ENCODE measurements around the gene COPB1. TPM values are rescaled to one million over a fixed set of nuclear protein-coding genes. Genes with fewer than 3 reads are reported as not detected.

COPB1 gene
- total and polyA plus RNA-seq, 4 donors, result 47.6 to 156 (median 88.3) TPM

DNA sequence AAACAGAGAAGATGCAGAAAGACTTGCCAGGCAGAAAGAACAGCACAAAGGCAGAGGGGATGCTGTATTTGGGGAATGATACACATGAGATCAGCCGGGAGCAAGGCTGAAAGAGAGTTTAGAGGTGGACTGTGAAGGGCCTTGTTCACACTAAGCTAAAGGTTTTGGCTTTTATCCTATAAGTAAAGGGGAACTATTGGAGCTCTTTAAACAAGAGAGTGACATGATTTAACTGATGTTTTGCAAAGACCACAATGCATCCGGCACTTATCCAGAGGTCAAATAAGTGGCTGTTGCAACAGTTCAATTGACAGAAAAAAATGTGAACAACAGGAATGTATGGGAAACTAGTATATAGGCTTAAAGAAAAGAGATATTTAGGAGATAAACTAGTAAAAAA is 76.0 kb downstream of the COPB1 start:
- H3K27me3 ChIP-seq (ENCODE audit: control insufficient read depth in 3 of 3, insufficient read depth in 3 of 3, low read length in 2 of 3), result no peaks in the 10 kb centered on the region
- H3K9ac ChIP-seq (ENCODE audit: insufficient read depth in 1 of 2, low read length in 2 of 2), result no peak overlapping the region
- H3K27ac ChIP-seq (ENCODE audit: low read depth in 1 of 2, low read length in 1 of 2), result peak overlapping the region in 1 of 2 donors; percentile 63
- no peaks in the 10 kb centered on the region for H3K36me3 ChIP-seq (ENCODE audit: control insufficient read depth in 4 of 4, insufficient read depth in 4 of 4, low read length in 4 of 4)
- H3K9me3 ChIP-seq (ENCODE audit: control insufficient read depth in 4 of 4, insufficient read depth in 3 of 4, low read length in 3 of 4), result no peaks in the 10 kb centered on the region
- peaks cover 4 to 24% (median 8%) of the 10 kb centered on the region in 5 donors for H3K4me1 ChIP-seq (ENCODE audit: control insufficient read depth in 5 of 5, insufficient read depth in 5 of 5, low read length in 5 of 5)
- 21 to 42% methylated on average over 2 of the region's 2 CpGs for WGBS, 2 donors
- TF ChIP-seq, protein P1, sequence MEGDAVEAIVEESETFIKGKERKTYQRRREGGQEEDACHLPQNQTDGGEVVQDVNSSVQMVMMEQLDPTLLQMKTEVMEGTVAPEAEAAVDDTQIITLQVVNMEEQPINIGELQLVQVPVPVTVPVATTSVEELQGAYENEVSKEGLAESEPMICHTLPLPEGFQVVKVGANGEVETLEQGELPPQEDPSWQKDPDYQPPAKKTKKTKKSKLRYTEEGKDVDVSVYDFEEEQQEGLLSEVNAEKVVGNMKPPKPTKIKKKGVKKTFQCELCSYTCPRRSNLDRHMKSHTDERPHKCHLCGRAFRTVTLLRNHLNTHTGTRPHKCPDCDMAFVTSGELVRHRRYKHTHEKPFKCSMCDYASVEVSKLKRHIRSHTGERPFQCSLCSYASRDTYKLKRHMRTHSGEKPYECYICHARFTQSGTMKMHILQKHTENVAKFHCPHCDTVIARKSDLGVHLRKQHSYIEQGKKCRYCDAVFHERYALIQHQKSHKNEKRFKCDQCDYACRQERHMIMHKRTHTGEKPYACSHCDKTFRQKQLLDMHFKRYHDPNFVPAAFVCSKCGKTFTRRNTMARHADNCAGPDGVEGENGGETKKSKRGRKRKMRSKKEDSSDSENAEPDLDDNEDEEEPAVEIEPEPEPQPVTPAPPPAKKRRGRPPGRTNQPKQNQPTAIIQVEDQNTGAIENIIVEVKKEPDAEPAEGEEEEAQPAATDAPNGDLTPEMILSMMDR (IDR thresholded peaks at IDR 0.05; ENCODE audit: control extremely low read depth, extremely low read depth), result no peak
- peak; percentile 26 to 71 (median 68) for DNase-seq
- ATAC-seq (ENCODE audit: insufficient read depth, low FRiP score), result no peak
- H3K4me3 ChIP-seq, result no peak overlapping the region

DNA sequence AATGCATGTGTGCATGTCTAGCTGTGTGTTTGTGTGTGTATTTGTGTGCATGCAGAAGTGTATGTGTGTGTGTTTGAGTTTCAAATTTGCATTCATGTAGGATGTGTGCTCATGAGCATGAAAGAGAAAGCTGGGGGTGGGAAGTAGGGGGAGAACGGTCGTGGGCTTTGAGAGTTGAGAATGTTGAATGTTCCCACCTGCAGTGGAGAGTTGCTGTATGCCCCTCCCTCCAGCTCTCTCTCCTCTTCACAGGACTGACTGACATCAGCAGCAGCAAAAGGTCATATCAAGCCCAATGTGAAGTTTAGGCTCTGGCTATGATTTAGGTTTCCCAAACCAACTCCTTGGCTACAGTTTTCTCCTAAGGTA is 76.8 kb downstream of the COPB1 start:
- Histone ChIP-seq H3K9me3 (ENCODE audit: control insufficient read depth in 4 of 4, insufficient read depth in 3 of 4, low read length in 3 of 4) (no peaks in the 10 kb centered on the region), H3K4me3 (no peak overlapping the region), H3K36me3 (ENCODE audit: control insufficient read depth in 4 of 4, insufficient read depth in 4 of 4, low read length in 4 of 4) (no peaks in the 10 kb centered on the region), H3K27ac (ENCODE audit: low read depth in 1 of 2, low read length in 1 of 2) (peak overlapping the region in 1 of 2 donors; percentile 46), H3K4me1 (ENCODE audit: control insufficient read depth in 5 of 5, insufficient read depth in 5 of 5, low read length in 5 of 5) (peaks cover 4 to 24% (median 8%) of the 10 kb centered on the region in 5 donors), H3K9ac (ENCODE audit: insufficient read depth in 1 of 2, low read length in 2 of 2) (no peak overlapping the region), H3K27me3 (ENCODE audit: control insufficient read depth in 3 of 3, insufficient read depth in 3 of 3, low read length in 2 of 3) (no peaks in the 10 kb centered on the region)
- 23 to 24% methylated on average over 2 of the region's 2 CpGs for WGBS, 2 donors
- no peak for ATAC-seq (ENCODE audit: insufficient read depth, low FRiP score)
- no peak for DNase-seq
- TF ChIP-seq, protein P1 (IDR thresholded peaks at IDR 0.05; ENCODE audit: control extremely low read depth, extremely low read depth), result no peak

DNA sequence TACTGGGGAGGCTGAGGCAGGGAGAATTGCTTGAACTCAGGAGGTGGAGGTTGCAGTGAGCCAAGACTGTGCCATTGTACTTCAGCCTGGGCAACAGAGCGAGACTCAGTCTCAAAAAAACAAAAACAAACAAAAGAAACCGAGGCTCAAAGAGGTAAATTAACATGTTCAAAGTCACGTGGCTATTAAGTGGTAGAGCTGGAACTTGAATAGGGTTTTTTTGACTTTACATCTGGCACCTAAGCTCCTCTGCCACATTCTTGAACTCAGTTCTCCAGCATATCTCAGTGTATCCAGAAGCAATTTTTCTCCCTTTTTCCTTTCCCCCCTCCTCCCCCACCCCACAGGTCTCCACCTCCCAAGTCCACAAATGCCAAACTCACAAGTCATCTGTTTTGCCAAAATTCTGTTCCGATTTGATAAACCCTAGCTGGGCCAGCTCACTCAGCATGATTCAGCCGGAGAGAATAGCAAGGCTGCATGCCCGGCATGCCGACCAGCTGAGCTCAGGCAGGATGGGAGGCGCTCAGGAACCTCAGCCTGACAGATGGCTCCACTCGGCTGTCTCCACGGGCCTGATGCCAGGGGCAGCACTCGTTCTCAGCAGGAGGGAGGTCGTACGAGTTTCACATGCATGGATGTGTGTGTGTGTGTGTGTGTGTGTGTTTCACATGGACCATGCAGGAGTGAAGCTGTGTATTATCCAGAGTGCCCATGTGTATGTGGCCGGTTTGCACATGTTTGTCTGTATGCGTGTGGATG is 77.4 kb downstream of the COPB1 start:
- Histone ChIP-seq H3K9ac (ENCODE audit: insufficient read depth in 1 of 2, low read length in 2 of 2) (no peak overlapping the region), H3K27me3 (ENCODE audit: control insufficient read depth in 3 of 3, insufficient read depth in 3 of 3, low read length in 2 of 3) (no peaks in the 10 kb centered on the region), H3K36me3 (ENCODE audit: control insufficient read depth in 4 of 4, insufficient read depth in 4 of 4, low read length in 4 of 4) (no peaks in the 10 kb centered on the region), H3K9me3 (ENCODE audit: control insufficient read depth in 4 of 4, insufficient read depth in 3 of 4, low read length in 3 of 4) (no peaks in the 10 kb centered on the region), H3K4me1 (ENCODE audit: control insufficient read depth in 5 of 5, insufficient read depth in 5 of 5, low read length in 5 of 5) (peaks cover 4 to 24% (median 8%) of the 10 kb centered on the region in 5 donors), H3K27ac (ENCODE audit: low read depth in 1 of 2, low read length in 1 of 2) (peak overlapping the region; percentile 11 to 46), H3K4me3 (no peak overlapping the region)
- peak; percentile 92 for ATAC-seq (ENCODE audit: insufficient read depth, low FRiP score)
- DNase-seq, result peak; percentile 96 to 97 (median 97)
- TF ChIP-seq, protein P1 (IDR thresholded peaks at IDR 0.05; ENCODE audit: control extremely low read depth, extremely low read depth), result no peak
- 26 to 31% methylated on average over 15 of the region's 15 CpGs for WGBS, 2 donors
